Measurements from ENCODE around the gene CEP44. TPM values are rescaled to one million over a fixed set of nuclear protein-coding genes. Genes with fewer than 3 reads are reported as not detected.

Gene CEP44
- polyA plus RNA-seq, 1 donor (not counting 4 experiments of a cell fraction or from before 2014, with no cell fraction given): 8.0 TPM

GRCh38 chr4:174278467-174278866, 5.2 kb upstream of the CEP44 start:
- dilution Hi-C loops (cut with MboI; ENCODE audit: extremely low pct_ligation_motif_present, low sequenced_read_pairs): no loop called here
- no peak overlapping the region for H3K27ac ChIP-seq (ENCODE audit: control insufficient read depth, insufficient read depth, low read length)
- TF ChIP-seq EZH2 (IDR thresholded peaks at IDR 0.05; ENCODE audit: low read length) (no peak), CTCF (optimal IDR thresholded peaks at IDR 0.05 in 1 of 3, IDR thresholded peaks at IDR 0.05 in 1 of 3, conservative IDR thresholded peaks at IDR 0.05 in 1 of 3; ENCODE audit: extremely low read depth in 1 of 3, insufficient read depth in 2 of 3, low read length in 3 of 3) (no peak)

GRCh38 chr4:174279433-174280155, 4.1 kb upstream of the CEP44 start:
- Histone ChIP-seq H3K36me3 (ENCODE audit: control insufficient read depth in 2 of 2, extremely low read depth in 1 of 2, insufficient read depth in 2 of 2, low read length in 2 of 2) (no peaks in the 10 kb centered on the region), H3K9ac (ENCODE audit: control insufficient read depth, extremely low read depth, insufficient read depth, low read length) (no peak overlapping the region), H4K20me1 (ENCODE audit: control insufficient read depth, extremely low read depth, insufficient read depth, low read length) (no peaks in the 10 kb centered on the region), H3K9me1 (ENCODE audit: control insufficient read depth, extremely low read depth, insufficient read depth, low read length) (no peaks in the 10 kb centered on the region), H3K79me2 (ENCODE audit: control insufficient read depth, insufficient read depth, low read length) (peaks cover 36% of the 10 kb centered on the region), H3K4me3 (ENCODE audit: control insufficient read depth in 2 of 3, extremely low read depth in 1 of 3, insufficient read depth in 2 of 3, low read depth in 1 of 3, low read length in 3 of 3) (no peak overlapping the region), H3K4me1 (ENCODE audit: control insufficient read depth, extremely low read depth, insufficient read depth, low read length) (peaks cover 6% of the 10 kb centered on the region), H3K27me3 (ENCODE audit: control insufficient read depth, extremely low read depth, insufficient read depth, low read length) (no peaks in the 10 kb centered on the region), H2AFZ (ENCODE audit: control insufficient read depth, low read length) (no peak overlapping the region), H3K9me3 (ENCODE audit: control insufficient read depth, low read depth, low read length) (no peaks in the 10 kb centered on the region), H3K27ac (ENCODE audit: control insufficient read depth, insufficient read depth, low read length) (no peak overlapping the region), H3K4me2 (ENCODE audit: control insufficient read depth, extremely low read depth, insufficient read depth, low read depth, low read length) (no peak overlapping the region)
- DNase-seq (ENCODE audit: low read depth, low spot score) (no peak), FAIRE-seq (no peak)
- dilution Hi-C loops (cut with MboI; ENCODE audit: extremely low pct_ligation_motif_present, low sequenced_read_pairs): no loop called here
- TF ChIP-seq CTCF (optimal IDR thresholded peaks at IDR 0.05 in 1 of 3, IDR thresholded peaks at IDR 0.05 in 1 of 3, conservative IDR thresholded peaks at IDR 0.05 in 1 of 3; ENCODE audit: extremely low read depth in 1 of 3, insufficient read depth in 2 of 3, low read length in 3 of 3): no peak
- no peak for TF ChIP-seq EZH2 (IDR thresholded peaks at IDR 0.05; ENCODE audit: low read length)

More at GRCh38 chr4:174278467-174278866, 5.2 kb upstream of the CEP44 start:
- Histone ChIP-seq H3K9me3 (ENCODE audit: control insufficient read depth, low read depth, low read length) (no peaks in the 10 kb centered on the region), H3K4me3 (ENCODE audit: control insufficient read depth in 2 of 3, extremely low read depth in 1 of 3, insufficient read depth in 2 of 3, low read depth in 1 of 3, low read length in 3 of 3) (no peak overlapping the region), H3K9ac (ENCODE audit: control insufficient read depth, extremely low read depth, insufficient read depth, low read length) (no peak overlapping the region), H4K20me1 (ENCODE audit: control insufficient read depth, extremely low read depth, insufficient read depth, low read length) (no peaks in the 10 kb centered on the region), H3K4me2 (ENCODE audit: control insufficient read depth, extremely low read depth, insufficient read depth, low read depth, low read length) (no peak overlapping the region), H3K36me3 (ENCODE audit: control insufficient read depth in 2 of 2, extremely low read depth in 1 of 2, insufficient read depth in 2 of 2, low read length in 2 of 2) (no peaks in the 10 kb centered on the region), H2AFZ (ENCODE audit: control insufficient read depth, low read length) (no peak overlapping the region), H3K9me1 (ENCODE audit: control insufficient read depth, extremely low read depth, insufficient read depth, low read length) (no peaks in the 10 kb centered on the region), H3K27me3 (ENCODE audit: control insufficient read depth, extremely low read depth, insufficient read depth, low read length) (no peaks in the 10 kb centered on the region), H3K79me2 (ENCODE audit: control insufficient read depth, insufficient read depth, low read length) (peaks cover 36% of the 10 kb centered on the region), H3K4me1 (ENCODE audit: control insufficient read depth, extremely low read depth, insufficient read depth, low read length) (peaks cover 6% of the 10 kb centered on the region)
- no peak for DNase-seq (ENCODE audit: low read depth, low spot score)
- no peak for FAIRE-seq
